ENCODE measurements around the gene REPIN1. TPM values are rescaled to one million over a fixed set of nuclear protein-coding genes. Genes with fewer than 3 reads are reported as not detected.

The REPIN1 gene
- total RNA-seq, 1 experiment from 2014 or later, result 106 TPM

DNA sequence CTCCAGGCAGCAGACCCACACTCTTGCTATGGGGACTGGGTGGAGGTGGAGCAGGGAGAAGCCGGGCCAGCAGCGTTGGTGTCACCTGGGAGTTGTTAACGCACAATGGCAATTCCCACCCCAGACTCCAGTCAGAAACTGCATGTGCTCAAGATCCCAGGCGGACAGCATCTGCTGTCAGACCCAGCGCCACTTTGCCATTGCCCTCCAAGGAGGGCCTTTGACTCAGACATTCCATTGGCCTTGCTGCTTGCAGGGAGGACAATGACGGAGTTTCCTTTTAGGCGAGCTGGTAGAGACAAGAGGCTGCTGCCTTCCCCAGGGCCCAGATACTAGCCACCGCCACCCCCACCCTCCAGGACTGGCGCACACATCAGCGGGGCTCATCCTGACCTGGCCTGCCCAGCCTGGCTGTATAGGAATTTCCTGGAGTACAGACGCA is 45.0 kb downstream of the REPIN1 start:
- no peaks in the 10 kb centered on the region for H3K27me3 ChIP-seq (ENCODE audit: insufficient read depth, low read length)
- no peaks in the 10 kb centered on the region for H3K9me3 ChIP-seq (ENCODE audit: control insufficient read depth in 1 of 2, insufficient read depth in 1 of 2, low read depth in 1 of 2, low read length in 2 of 2)
- intact Hi-C loops (cut with micrococcal nuclease), result no loop called here
- ChIA-PET CTCF (no interaction called here), POLR2A (no interaction called here), RAD21 (ENCODE audit: low non-redundant PET in 1 of 2, low total read pairs in 2 of 2, uncharacterized antibody in 2 of 2, unreplicated experiment in 2 of 2) (no interaction called here)
- DNase-seq (ENCODE audit: low read depth, low spot score), result no peak
- H3K79me2 ChIP-seq (ENCODE audit: insufficient read depth, low read length), result no peaks in the 10 kb centered on the region
- no peak overlapping the region for H3K27ac ChIP-seq (ENCODE audit: low read depth, low read length)
- no peaks in the 10 kb centered on the region for H3K36me3 ChIP-seq (ENCODE audit: control insufficient read depth in 1 of 2, insufficient read depth in 2 of 2, low read length in 2 of 2)
- H3K4me1 ChIP-seq (ENCODE audit: control insufficient read depth in 1 of 2, insufficient read depth in 2 of 2, low read length in 2 of 2), result peaks cover 4 to 12% of the 10 kb centered on the region in 2 experiments; a peak in 2 of 4 replicates
- no peak overlapping the region for H3K9ac ChIP-seq (ENCODE audit: low read length)
- H3K4me3 ChIP-seq (replicated peaks in 1 of 2; ENCODE audit: low read depth in 1 of 2, low read length in 2 of 2), result no peak overlapping the region
- peak overlapping the region; percentile 40 for H3K4me2 ChIP-seq (ENCODE audit: low read length)
- H3K9me2 ChIP-seq (ENCODE audit: insufficient read depth), result no peaks in the 10 kb centered on the region
- no peak for ATAC-seq
- no TSS peak for BruUV-seq (replicated peaks)
- no peaks in the 10 kb centered on the region for H4K20me1 ChIP-seq (ENCODE audit: insufficient read depth)
- no peak overlapping the region for H2AFZ ChIP-seq (ENCODE audit: low read depth, low read length, poor library complexity, severe bottlenecking)
- TF ChIP-seq YY1 (IDR thresholded peaks at IDR 0.05; ENCODE audit: extremely low read depth, insufficient replicate concordance, low read depth, low read length), result no peak

DNA sequence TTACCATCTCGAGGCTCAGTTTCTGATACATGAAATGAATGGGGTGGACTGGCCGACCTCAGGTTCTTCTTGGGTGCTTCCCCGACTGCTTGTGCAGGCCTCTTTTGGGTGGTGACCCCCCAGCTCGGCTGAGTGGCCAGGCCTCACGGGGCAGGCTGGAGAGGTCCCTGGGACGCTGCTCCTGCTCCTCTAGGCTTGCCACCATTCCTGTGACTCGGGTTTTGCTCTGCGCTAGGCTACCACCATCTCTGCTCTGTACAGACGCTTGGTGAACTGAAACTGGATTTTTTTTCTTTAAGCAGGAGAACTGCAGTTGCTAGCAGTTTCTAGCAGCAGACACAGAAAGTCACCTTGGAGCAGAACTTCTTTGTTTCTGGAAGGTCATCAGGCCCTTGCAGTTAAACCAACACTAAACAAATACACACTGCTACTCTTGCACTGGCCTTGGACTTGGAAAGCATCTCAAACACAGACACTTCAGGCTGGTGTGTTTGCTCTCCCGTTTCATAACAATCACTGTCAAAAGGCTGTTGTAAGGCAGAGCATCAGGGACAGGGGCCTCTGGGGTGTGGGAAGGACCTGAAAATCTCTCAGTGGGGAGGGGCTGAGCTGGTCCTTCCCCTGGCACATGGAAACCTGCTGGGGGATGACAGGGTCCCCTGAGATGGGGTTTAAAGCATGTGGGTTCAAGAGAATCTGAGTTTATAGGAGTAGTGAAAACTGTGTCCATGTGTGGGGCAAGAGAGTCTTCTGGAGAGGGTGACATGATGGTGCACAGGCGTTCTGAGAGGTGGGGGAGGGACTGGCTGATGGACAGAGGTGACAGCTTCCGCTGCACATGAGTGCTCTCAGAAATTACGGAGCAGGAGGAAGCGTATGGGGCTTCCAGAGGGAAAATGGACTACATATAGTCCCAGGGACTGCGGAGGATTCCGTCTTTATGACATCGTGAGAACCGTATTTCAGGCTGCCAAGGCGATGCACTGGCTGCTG is 46.8 kb downstream of the REPIN1 start:
- Histone ChIP-seq H3K9ac (ENCODE audit: low read length) (no peak overlapping the region), H3K27me3 (ENCODE audit: insufficient read depth, low read length) (no peaks in the 10 kb centered on the region), H3K4me1 (ENCODE audit: control insufficient read depth in 1 of 2, insufficient read depth in 2 of 2, low read length in 2 of 2) (peaks cover 4 to 12% of the 10 kb centered on the region in 2 experiments; a peak in 2 of 4 replicates), H3K9me2 (ENCODE audit: insufficient read depth) (no peaks in the 10 kb centered on the region), H3K79me2 (ENCODE audit: insufficient read depth, low read length) (no peaks in the 10 kb centered on the region), H3K4me3 (replicated peaks in 1 of 2; ENCODE audit: low read depth in 1 of 2, low read length in 2 of 2) (no peak overlapping the region), H3K36me3 (ENCODE audit: control insufficient read depth in 1 of 2, insufficient read depth in 2 of 2, low read length in 2 of 2) (no peaks in the 10 kb centered on the region), H3K9me3 (ENCODE audit: control insufficient read depth in 1 of 2, insufficient read depth in 1 of 2, low read depth in 1 of 2, low read length in 2 of 2) (no peaks in the 10 kb centered on the region), H4K20me1 (ENCODE audit: insufficient read depth) (no peaks in the 10 kb centered on the region), H3K4me2 (ENCODE audit: low read length) (no peak overlapping the region), H2AFZ (ENCODE audit: low read depth, low read length, poor library complexity, severe bottlenecking) (no peak overlapping the region), H3K27ac (ENCODE audit: low read depth, low read length) (no peak overlapping the region)
- intact Hi-C loops (cut with micrococcal nuclease), result no loop called here
- TF ChIP-seq, protein P1, sequence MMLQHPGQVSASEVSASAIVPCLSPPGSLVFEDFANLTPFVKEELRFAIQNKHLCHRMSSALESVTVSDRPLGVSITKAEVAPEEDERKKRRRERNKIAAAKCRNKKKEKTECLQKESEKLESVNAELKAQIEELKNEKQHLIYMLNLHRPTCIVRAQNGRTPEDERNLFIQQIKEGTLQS (IDR thresholded peaks at IDR 0.05), result no peak
- TF ChIP-seq POLR2AphosphoS5 (IDR thresholded peaks at IDR 0.05; ENCODE audit: low read depth, low read length), result no peak
- TF ChIP-seq SP1 (IDR thresholded peaks at IDR 0.05; ENCODE audit: low read depth), result no peak
- TF ChIP-seq CEBPB (IDR thresholded peaks at IDR 0.05; ENCODE audit: low read depth), result no peak
- TF ChIP-seq ZNF274 (IDR thresholded peaks at IDR 0.05; ENCODE audit: low read depth, low read length), result no peak
- no peak for TF ChIP-seq SRF (IDR thresholded peaks at IDR 0.05; ENCODE audit: low read depth)
- no peak for TF ChIP-seq EZH2 (IDR thresholded peaks at IDR 0.05)
- no peak for TF ChIP-seq RAD21 (IDR thresholded peaks at IDR 0.05; ENCODE audit: low read depth)
- TF ChIP-seq CBX3 (IDR thresholded peaks at IDR 0.05; ENCODE audit: low read depth), result no peak
- no peak for TF ChIP-seq EGR1 (IDR thresholded peaks at IDR 0.05; ENCODE audit: low read depth)
- TF ChIP-seq JUND (IDR thresholded peaks at IDR 0.05), result no peak
- TF ChIP-seq YY1 (IDR thresholded peaks at IDR 0.05; ENCODE audit: extremely low read depth, insufficient replicate concordance, low read depth, low read length), result no peak
- TF ChIP-seq, protein P2, sequence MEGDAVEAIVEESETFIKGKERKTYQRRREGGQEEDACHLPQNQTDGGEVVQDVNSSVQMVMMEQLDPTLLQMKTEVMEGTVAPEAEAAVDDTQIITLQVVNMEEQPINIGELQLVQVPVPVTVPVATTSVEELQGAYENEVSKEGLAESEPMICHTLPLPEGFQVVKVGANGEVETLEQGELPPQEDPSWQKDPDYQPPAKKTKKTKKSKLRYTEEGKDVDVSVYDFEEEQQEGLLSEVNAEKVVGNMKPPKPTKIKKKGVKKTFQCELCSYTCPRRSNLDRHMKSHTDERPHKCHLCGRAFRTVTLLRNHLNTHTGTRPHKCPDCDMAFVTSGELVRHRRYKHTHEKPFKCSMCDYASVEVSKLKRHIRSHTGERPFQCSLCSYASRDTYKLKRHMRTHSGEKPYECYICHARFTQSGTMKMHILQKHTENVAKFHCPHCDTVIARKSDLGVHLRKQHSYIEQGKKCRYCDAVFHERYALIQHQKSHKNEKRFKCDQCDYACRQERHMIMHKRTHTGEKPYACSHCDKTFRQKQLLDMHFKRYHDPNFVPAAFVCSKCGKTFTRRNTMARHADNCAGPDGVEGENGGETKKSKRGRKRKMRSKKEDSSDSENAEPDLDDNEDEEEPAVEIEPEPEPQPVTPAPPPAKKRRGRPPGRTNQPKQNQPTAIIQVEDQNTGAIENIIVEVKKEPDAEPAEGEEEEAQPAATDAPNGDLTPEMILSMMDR (IDR thresholded peaks at IDR 0.05 in 2 of 3, conservative IDR thresholded peaks at IDR 0.05 in 1 of 3; ENCODE audit: borderline replicate concordance in 1 of 3, insufficient read depth in 1 of 3, low read depth in 2 of 3, low read length in 2 of 3), result no peak
- TF ChIP-seq EZH2phosphoT487 (IDR thresholded peaks at IDR 0.05; ENCODE audit: borderline replicate concordance), result no peak
- TF ChIP-seq, protein P3, sequence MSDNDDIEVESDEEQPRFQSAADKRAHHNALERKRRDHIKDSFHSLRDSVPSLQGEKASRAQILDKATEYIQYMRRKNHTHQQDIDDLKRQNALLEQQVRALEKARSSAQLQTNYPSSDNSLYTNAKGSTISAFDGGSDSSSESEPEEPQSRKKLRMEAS (IDR thresholded peaks at IDR 0.05), result no peak
- DNase-seq (ENCODE audit: low read depth, low spot score) (no peak), ATAC-seq (no peak)
- POLR2A ChIA-PET, result no interaction called here
- CTCF ChIA-PET, result no interaction called here
- RAD21 ChIA-PET (ENCODE audit: low non-redundant PET in 1 of 2, low total read pairs in 2 of 2, uncharacterized antibody in 2 of 2, unreplicated experiment in 2 of 2), result no interaction called here
- no TSS peak for BruUV-seq (replicated peaks)
